Upper lobe of right lung (tissue), 1 donor: ENCODE data around the gene VPS13D. TPM values are rescaled to one million over a fixed set of nuclear protein-coding genes. Genes with fewer than 3 reads are reported as not detected.

Source experiments
- ATAC-seq: fragments of 200-7000 bp; cut with Tn5 transposase; one replicate; pipeline ENCODE4 v1.9.1; 2020; ENCODE audit warnings: mild to moderate bottlenecking, moderate library complexity
- DNase-seq: peaks from one replicate; pipeline ENCODE4 v3.0.0-alpha.2; 2020
- H3K27ac ChIP-seq: fragments of 200-600 bp; one replicate; pipeline ENCODE4 v1.8.0; 2022
- H3K27me3 ChIP-seq: fragments of 200-600 bp; one replicate; pipeline ENCODE4 v1.8.0; 2022; ENCODE audit warnings: mild to moderate bottlenecking
- H3K36me3 ChIP-seq: fragments of 200-600 bp; one replicate; pipeline ENCODE4 v1.8.0; 2022
- H3K4me1 ChIP-seq: fragments of 200-600 bp; one replicate; pipeline ENCODE4 v1.8.0; 2022
- H3K4me3 ChIP-seq: fragments of 200-600 bp; one replicate; pipeline ENCODE4 v1.8.0; 2022; ENCODE audit warnings: mild to moderate bottlenecking
- H3K9me3 ChIP-seq: fragments of 200-600 bp; one replicate; pipeline ENCODE4 v1.8.0; 2022
- intact Hi-C: fragments of 100-400 bp; cut with DNase I; formaldehyde crosslinking; loops from one replicate; pipeline ENCODE4 v1.11.0; 2022
- total RNA-seq: library from RNA; stranded (reverse); fragmentation: NEBNext Ultra II Directional; extraction: Animal tissue kit (Norgen Biotek cat#: 25700); gene quantifications from one replicate; pipeline ENCODE4 v1.2.1, GENCODE V29; 2021
- TF ChIP-seq, protein P1 (sequence below): fragments of 200-600 bp; IDR thresholded peaks from one replicate; pipeline ENCODE4 v1.8.0; 2022; ENCODE audit warnings: antibody characterized with exemption
- donor health status: DM: no; HTN: yes; CAD: no; lungs with severe emphysema.

VPS13D gene
- total RNA-seq, 1 donor from 2014 or later = 74.7 TPM

DNA sequence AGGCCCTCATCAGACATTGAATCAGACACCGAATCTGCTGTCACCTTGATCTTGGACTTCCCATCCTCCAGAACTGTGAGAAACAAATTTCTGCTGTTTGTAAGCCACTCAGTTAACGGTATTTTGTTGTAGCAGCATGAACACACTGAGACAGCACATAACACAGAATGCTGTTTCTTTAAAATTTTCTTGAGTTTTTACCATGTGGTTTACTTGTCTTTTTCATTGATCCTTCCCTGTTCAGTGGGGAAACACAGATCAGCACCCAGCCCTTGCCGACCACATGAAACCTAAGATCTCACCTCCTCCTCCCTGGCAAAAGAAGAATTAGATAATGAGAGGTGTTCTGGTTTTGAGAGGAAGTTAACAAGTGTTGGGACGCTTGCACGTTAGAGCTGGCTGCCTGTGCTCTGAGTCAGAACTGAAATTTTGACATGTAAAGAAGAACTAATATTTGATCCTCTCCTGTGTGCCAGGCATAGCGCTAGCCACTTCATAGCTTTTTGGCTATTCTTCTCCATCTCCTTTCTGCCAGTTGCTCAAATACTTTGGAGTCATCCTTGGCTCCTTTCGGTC lies 208.6 kb downstream of the VPS13D start:
- Histone ChIP-seq H3K4me3 (no peak overlapping the region), H3K27me3 (no peaks in the 10 kb centered on the region), H3K27ac (no peak overlapping the region), H3K9me3 (no peaks in the 10 kb centered on the region), H3K36me3 (no peaks in the 10 kb centered on the region), H3K4me1 (peaks cover 38% of the 10 kb centered on the region)
- TF ChIP-seq, protein P1, sequence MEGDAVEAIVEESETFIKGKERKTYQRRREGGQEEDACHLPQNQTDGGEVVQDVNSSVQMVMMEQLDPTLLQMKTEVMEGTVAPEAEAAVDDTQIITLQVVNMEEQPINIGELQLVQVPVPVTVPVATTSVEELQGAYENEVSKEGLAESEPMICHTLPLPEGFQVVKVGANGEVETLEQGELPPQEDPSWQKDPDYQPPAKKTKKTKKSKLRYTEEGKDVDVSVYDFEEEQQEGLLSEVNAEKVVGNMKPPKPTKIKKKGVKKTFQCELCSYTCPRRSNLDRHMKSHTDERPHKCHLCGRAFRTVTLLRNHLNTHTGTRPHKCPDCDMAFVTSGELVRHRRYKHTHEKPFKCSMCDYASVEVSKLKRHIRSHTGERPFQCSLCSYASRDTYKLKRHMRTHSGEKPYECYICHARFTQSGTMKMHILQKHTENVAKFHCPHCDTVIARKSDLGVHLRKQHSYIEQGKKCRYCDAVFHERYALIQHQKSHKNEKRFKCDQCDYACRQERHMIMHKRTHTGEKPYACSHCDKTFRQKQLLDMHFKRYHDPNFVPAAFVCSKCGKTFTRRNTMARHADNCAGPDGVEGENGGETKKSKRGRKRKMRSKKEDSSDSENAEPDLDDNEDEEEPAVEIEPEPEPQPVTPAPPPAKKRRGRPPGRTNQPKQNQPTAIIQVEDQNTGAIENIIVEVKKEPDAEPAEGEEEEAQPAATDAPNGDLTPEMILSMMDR = no peak
- intact Hi-C loops = no loop called here
- DNase-seq (no peak), ATAC-seq (peak; percentile 21)

DNA sequence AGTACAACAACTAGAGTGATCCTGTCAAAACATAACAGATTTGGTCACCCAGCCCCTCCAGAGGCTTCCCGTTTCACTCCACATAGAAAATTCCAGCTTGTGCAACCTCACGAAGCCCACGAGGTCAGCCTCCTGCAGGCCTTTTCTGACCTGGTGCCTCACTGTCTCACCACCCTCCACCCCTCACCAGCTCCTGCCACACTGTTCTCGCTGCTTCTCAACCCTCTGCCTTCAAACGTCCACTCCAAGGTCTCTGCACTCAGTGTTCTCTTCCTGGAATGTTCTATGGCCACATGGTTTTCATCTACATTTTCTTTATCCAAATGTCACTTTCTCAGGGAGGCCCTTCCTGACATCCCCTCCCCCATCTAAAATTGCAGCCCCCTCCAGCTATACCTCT lies 209.2 kb downstream of the VPS13D start:
- DNase-seq = no peak
- Histone ChIP-seq H3K27ac (no peak overlapping the region), H3K36me3 (no peaks in the 10 kb centered on the region), H3K9me3 (no peaks in the 10 kb centered on the region), H3K4me3 (no peak overlapping the region), H3K4me1 (peaks cover 32% of the 10 kb centered on the region), H3K27me3 (no peaks in the 10 kb centered on the region)
- ATAC-seq = peak; percentile 25
- intact Hi-C loops = no loop called here
- TF ChIP-seq, protein P1 = no peak

DNA sequence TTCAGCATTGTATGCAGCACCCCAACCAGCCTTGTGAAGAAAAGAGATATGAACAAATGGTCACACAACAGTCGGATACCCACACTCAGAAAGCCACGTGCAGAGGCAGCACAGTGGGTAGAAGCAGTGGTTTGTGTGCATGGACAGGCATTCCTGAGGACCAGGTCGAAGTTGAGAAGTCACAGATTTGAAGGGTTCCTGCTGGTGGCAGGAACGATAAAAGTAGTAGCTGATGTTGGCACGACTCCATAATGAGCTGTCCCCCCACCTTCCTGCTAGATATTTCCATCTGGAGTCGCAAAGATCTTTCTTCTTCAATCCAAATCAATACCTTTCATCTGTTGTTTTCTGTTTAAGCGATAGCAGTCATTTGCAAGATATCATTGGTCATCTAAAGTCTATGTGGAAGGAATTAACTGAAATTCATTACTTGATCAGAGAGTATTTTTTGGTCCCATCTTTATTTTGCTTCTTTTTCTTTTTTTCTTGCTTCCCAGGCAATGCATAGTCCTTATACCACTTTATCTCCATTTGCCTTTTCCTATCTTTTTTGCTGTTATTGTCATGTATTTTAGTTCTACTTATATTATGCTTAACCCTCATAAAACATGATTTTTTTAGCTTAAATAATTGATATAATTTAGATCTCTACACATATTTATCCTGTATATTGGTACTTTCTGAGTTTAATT lies 211.7 kb downstream of the VPS13D start:
- ATAC-seq (no peak), DNase-seq (no peak)
- Histone ChIP-seq H3K27me3 (no peaks in the 10 kb centered on the region), H3K27ac (no peak overlapping the region), H3K36me3 (no peaks in the 10 kb centered on the region), H3K9me3 (no peaks in the 10 kb centered on the region), H3K4me3 (no peak overlapping the region), H3K4me1 (peaks cover 13% of the 10 kb centered on the region)
- TF ChIP-seq, protein P1 = no peak
- intact Hi-C loops = no loop called here

DNA sequence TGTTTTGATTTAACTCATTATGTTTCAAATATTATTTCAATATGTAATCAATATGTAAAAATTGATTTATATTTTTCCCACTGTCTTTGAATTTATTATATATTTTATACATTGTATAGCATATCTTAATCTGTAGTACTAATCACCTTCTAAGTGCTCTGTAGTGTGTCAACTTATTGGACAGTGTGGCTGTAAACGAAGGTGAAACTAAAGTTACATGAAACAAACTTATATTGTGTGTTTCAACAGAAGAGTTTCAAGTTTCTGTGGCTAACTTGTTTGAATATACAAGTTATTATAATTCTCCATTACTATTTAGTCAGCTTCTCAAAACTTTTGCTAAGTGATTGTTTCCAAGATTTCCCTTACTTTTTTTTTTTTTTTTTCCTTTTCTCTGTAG lies 212.4 kb downstream of the VPS13D start:
- H3K27me3 ChIP-seq = no peaks in the 10 kb centered on the region
- TF ChIP-seq, protein P1 = no peak
- ATAC-seq (no peak), DNase-seq (no peak)
- intact Hi-C loops = no loop called here
- no peaks in the 10 kb centered on the region for H3K9me3 ChIP-seq
- H3K4me3 ChIP-seq = no peak overlapping the region
- no peaks in the 10 kb centered on the region for H3K36me3 ChIP-seq
- no peak overlapping the region for H3K27ac ChIP-seq
- peaks cover 16% of the 10 kb centered on the region for H3K4me1 ChIP-seq

DNA sequence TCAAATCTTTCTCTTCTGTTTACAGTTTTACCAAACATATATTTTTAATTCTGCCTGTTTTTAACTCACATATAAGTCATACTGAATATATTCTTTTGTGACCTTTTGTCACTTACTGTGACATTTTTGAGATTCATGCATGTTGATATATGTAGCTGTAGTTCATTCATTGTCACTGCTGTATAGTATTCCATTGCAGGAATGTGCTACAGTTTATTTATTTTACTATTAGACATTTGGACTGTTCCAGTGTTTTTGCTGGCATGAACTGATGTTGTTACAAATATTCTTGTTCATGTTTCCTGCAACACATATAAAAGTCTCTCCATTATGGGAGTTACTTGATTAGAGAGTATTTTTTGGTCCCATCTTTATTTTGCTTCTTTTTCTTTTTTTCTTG lies 213.3 kb downstream of the VPS13D start:
- Histone ChIP-seq H3K36me3 (no peaks in the 10 kb centered on the region), H3K27ac (no peak overlapping the region), H3K27me3 (no peaks in the 10 kb centered on the region), H3K9me3 (no peaks in the 10 kb centered on the region), H3K4me3 (no peak overlapping the region), H3K4me1 (peaks cover 23% of the 10 kb centered on the region)
- intact Hi-C loops = no loop called here
- TF ChIP-seq, protein P1 = no peak
- DNase-seq (no peak), ATAC-seq (no peak)
